GM12878 (cell line): Measurements from ENCODE around the gene EYA4. TPM values are rescaled to one million over a fixed set of nuclear protein-coding genes. Genes with fewer than 3 reads are reported as not detected.

Experiments used
- ATAC-seq: fragments of 200-7000 bp; cut with Tn5 transposase; 3 replicates; pipeline ENCODE4 v1.9.1; 2020; ENCODE audit warnings: mild to moderate bottlenecking, moderate library complexity
- BruUV-seq: library from RNA; stranded (reverse); fragments of 400-500 nt; replicated peaks from 2 replicates; lab custom pipeline; 2021; lab: Mats Ljungman, UMichigan
- CTCF ChIA-PET: fragments of 300-600 bp; sonication (Branson Sonifier 250); formaldehyde crosslinking; extraction: SDS; loops from one replicate; lab custom pipeline; 2021; ENCODE audit warnings: inconsistent platforms; lab: Yijun Ruan, JAX
- POLR2A ChIA-PET: fragments of 350-600 bp; formaldehyde crosslinking; extraction: SDS; loops from one replicate; lab custom pipeline; 2021; ENCODE audit warnings: inconsistent platforms; lab: Charles Lee
- RAD21 ChIA-PET: fragments of 300-600 bp; sonication (Branson Sonifier 250); formaldehyde crosslinking; loops from one replicate; lab custom pipeline; 2023; ENCODE audit warnings: antibody characterized with exemption; ENCODE audit not compliant: unreplicated experiment; lab: Charles Lee
- SMC1A ChIA-PET: fragments of 300-600 bp; sonication (Branson Sonifier 250); formaldehyde crosslinking; loops from one replicate; lab custom pipeline; 2023; ENCODE audit not compliant: unreplicated experiment, uncharacterized antibody; lab: Charles Lee
- DNase-seq: peaks from one replicate; pipeline ENCODE4 v3.0.0-alpha.2; 2011; ENCODE audit warnings: low read depth, low spot score
- FAIRE-seq: peaks from 3 replicates; lab custom pipeline; 2011; peaks lifted over from hg19 to GRCh38; lab: Jason Lieb, UNC
- H2AFZ ChIP-seq: 2 replicates; pipeline ENCODE4 v1.6.0; 2011; ENCODE audit warnings: low read depth, low read length, control low read depth; ENCODE audit not compliant: control insufficient read depth
- H3K27ac ChIP-seq: 2 replicates; pipeline ENCODE4 v1.5.1; 2011; ENCODE audit warnings: control low read depth; ENCODE audit not compliant: control insufficient read depth, insufficient read depth
- H3K27me3 ChIP-seq, 2 experiments: replicated peaks in 1 of 2; 2 replicates each; pipeline versions ENCODE4 v1.6.0 to v1.6.1; 2011; ENCODE audit warnings: low read length in 1 of 2; ENCODE audit not compliant: control insufficient read depth in 2 of 2, insufficient read depth in 2 of 2
- H3K36me3 ChIP-seq, 2 experiments: 2 replicates each; pipeline ENCODE4 v1.5.1; 2011; ENCODE audit warnings: low read length in 1 of 2; ENCODE audit not compliant: control insufficient read depth in 2 of 2, insufficient read depth in 2 of 2
- H3K4me1 ChIP-seq: 2 replicates; pipeline ENCODE4 v1.6.1; 2011; ENCODE audit warnings: mild to moderate bottlenecking, low read length, moderate library complexity, mixed read lengths; ENCODE audit not compliant: control insufficient read depth, insufficient read depth
- H3K4me2 ChIP-seq: 2 replicates; pipeline ENCODE4 v1.6.0; 2011; ENCODE audit warnings: control low read depth; ENCODE audit not compliant: control insufficient read depth, insufficient read depth
- H3K4me3 ChIP-seq: fragments of 200-600 bp; sonication (generic); 2 replicates; pipeline ENCODE4 v1.5.1; 2016
- H3K79me2 ChIP-seq: 2 replicates; pipeline ENCODE4 v1.6.0; 2011; ENCODE audit warnings: low read length; ENCODE audit not compliant: control insufficient read depth, insufficient read depth
- H3K9ac ChIP-seq: 2 replicates; pipeline ENCODE4 v1.8.0; 2011; ENCODE audit warnings: low read length, control low read depth, mixed read lengths; ENCODE audit not compliant: control insufficient read depth, insufficient read depth
- H3K9me3 ChIP-seq: replicated peaks from 3 replicates; pipeline ENCODE4 v1.5.1; 2011; ENCODE audit warnings: mild to moderate bottlenecking, low read length; ENCODE audit not compliant: control insufficient read depth, insufficient read depth
- H4K20me1 ChIP-seq: 2 replicates; pipeline ENCODE4 v1.6.0; 2011; ENCODE audit not compliant: control insufficient read depth, insufficient read depth
- ASH2L ChIP-seq: fragments of 300-600, 200-600 bp; sonication (generic); IDR thresholded peaks from 2 replicates; pipeline ENCODE4 v1.6.1; 2017; ENCODE audit warnings: low read depth, mild to moderate bottlenecking, borderline replicate concordance
- BMI1 ChIP-seq: fragments of 450-650 bp; IDR thresholded peaks from 2 replicates; pipeline ENCODE4 v1.6.1; 2016; ENCODE audit warnings: mild to moderate bottlenecking, moderate library complexity, borderline replicate concordance
- CHD2 ChIP-seq: IDR thresholded peaks from 2 replicates; pipeline ENCODE4 v1.6.1; 2011; ENCODE audit warnings: low read depth, low read length, improper control_type of control experiment, borderline replicate concordance
- CREM ChIP-seq: IDR thresholded peaks from 2 replicates; pipeline ENCODE4 v1.6.1; 2014; ENCODE audit warnings: antibody characterized with exemption, low read depth
- EZH2 ChIP-seq: IDR thresholded peaks from 2 replicates; pipeline ENCODE4 v1.6.1; 2012; ENCODE audit warnings: low read depth, mild to moderate bottlenecking, control low read depth, inconsistent platforms, low read length, borderline replicate concordance; ENCODE audit not compliant: control insufficient read depth
- FOXM1 ChIP-seq: IDR thresholded peaks from 2 replicates; pipeline ENCODE4 v1.6.1; 2012; ENCODE audit warnings: low read depth, mild to moderate bottlenecking, inconsistent platforms, low read length, moderate library complexity
- HDAC6 ChIP-seq: fragments of 200-600 bp; sonication (generic); IDR thresholded peaks from one replicate; pipeline ENCODE4 v1.8.0; 2017; ENCODE audit warnings: antibody characterized with exemption; ENCODE audit not compliant: unreplicated experiment
- HDGF ChIP-seq: fragments of 450-650 bp; IDR thresholded peaks from 2 replicates; pipeline ENCODE4 v1.6.1; 2016; ENCODE audit warnings: antibody characterized with exemption
- KDM1A ChIP-seq: fragments of 200-600 bp; sonication (generic); IDR thresholded peaks from 2 replicates; pipeline ENCODE4 v1.6.1; 2016; ENCODE audit warnings: borderline replicate concordance
- KLF5 ChIP-seq: fragments of 450-650 bp; IDR thresholded peaks from 2 replicates; pipeline ENCODE4 v1.6.1; 2014; ENCODE audit warnings: mild to moderate bottlenecking; ENCODE audit not compliant: partially characterized antibody
- NFXL1 ChIP-seq: fragments of 450-650 bp; IDR thresholded peaks from 2 replicates; pipeline ENCODE4 v1.6.1; 2017; ENCODE audit warnings: antibody characterized with exemption, mild to moderate bottlenecking, borderline replicate concordance
- NR2F1 ChIP-seq: fragments of 450-650 bp; conservative IDR thresholded peaks from 2 replicates; pipeline ENCODE4 v1.6.1; 2017; ENCODE audit warnings: mild to moderate bottlenecking
- RBBP5 ChIP-seq: fragments of 200-600 bp; sonication (generic); conservative IDR thresholded peaks from 2 replicates; pipeline ENCODE4 v1.6.1; 2016
- STAT1 ChIP-seq: fragments of 450-650 bp; conservative IDR thresholded peaks from 2 replicates; pipeline ENCODE4 v1.6.1; 2014; ENCODE audit warnings: antibody characterized with exemption, mild to moderate bottlenecking
- TARDBP ChIP-seq: IDR thresholded peaks from 2 replicates; pipeline ENCODE4 v1.6.1; 2016; ENCODE audit warnings: borderline replicate concordance
- ZBTB33 ChIP-seq: fragments of 450-650 bp; IDR thresholded peaks from 2 replicates; pipeline ENCODE4 v1.6.1; 2017; ENCODE audit warnings: mild to moderate bottlenecking
- WGBS: methylation state at CpG from one replicate; pipeline ENCODE4 v1.1.6; 2016; ENCODE audit warnings: low lambda C conversion rate; ENCODE audit not compliant: insufficient replicate concordance, insufficient coverage; ENCODE audit errors: missing lambda C conversion rate; 5-methylcytosine and 5-hydroxymethylcytosine counted together
- in situ Hi-C: fragments of 300-500 bp; cut with MboI; formaldehyde crosslinking; loops from 9 replicates; pipeline ENCODE4 v1.14.3; 2018; ENCODE audit warnings: mixed read lengths
- intact Hi-C: fragments of 100-400 bp; cut with micrococcal nuclease; formaldehyde crosslinking; loops from one replicate; pipeline ENCODE4 v1.14.2; 2022; ENCODE audit not compliant: unreplicated experiment
- polyA plus RNA-seq, 11 experiments: library from polyadenylated mRNA; depleted of rRNA in 4 of 11; unstranded in 6 of 11; stranded (reverse) in 5 of 11; fragments of >200 nt; fragmentation: Nextera tagmentation in 4 of 11; fragmentation: Illumina TruSeq in 1 of 11; extraction: Ambion mirVana in 4 of 11; extraction: Trizol in 1 of 11; gene quantifications; 1 replicate in 1 of 11; 2 replicates in 10 of 11; pipeline versions ENCODE4 v1.2.1 to v1.2.3, GENCODE V29; 2011 to 2016; ENCODE audit warnings: inconsistent platforms in 2 of 11, missing spikeins in 2 of 11, low read depth in 1 of 11
- total RNA-seq, 4 experiments: library from RNA; depleted of rRNA in 3 of 4; stranded (reverse); fragments of >200 nt in 3 of 4; fragmentation: Illumina TruSeq in 1 of 4; extraction: Trizol in 1 of 4; gene quantifications; 2 replicates each; pipeline versions ENCODE4 v1.2.1 to v1.2.3, GENCODE V29; 2013 to 2021
- TF ChIP-seq, protein P1 (sequence below): fragments of 450-650 bp; IDR thresholded peaks from 2 replicates; pipeline ENCODE4 v1.6.1; 2017; ENCODE audit warnings: borderline replicate concordance

EYA4 gene
- total and polyA plus RNA-seq, 10 of the 15 experiments (the other 5 are each of a cell fraction or from before 2014, with no cell fraction given) = 0.02 TPM; not detected in 9

GRCh38 chr6:133399426-133399825 lies 158.3 kb downstream of the EYA4 start:
- Histone ChIP-seq H3K4me1 (no peaks in the 10 kb centered on the region), H3K9ac (no peak overlapping the region), H3K27me3 (no peaks in the 10 kb centered on the region), H3K4me2 (no peak overlapping the region), H3K9me3 (no peaks in the 10 kb centered on the region), H3K4me3 (no peak overlapping the region), H3K27ac (no peak overlapping the region), H4K20me1 (no peaks in the 10 kb centered on the region), H2AFZ (no peak overlapping the region), H3K36me3 (no peaks in the 10 kb centered on the region), H3K79me2 (no peaks in the 10 kb centered on the region)
- no peak for FAIRE-seq
- CTCF ChIA-PET = no interaction called here
- SMC1A ChIA-PET = no interaction called here
- POLR2A ChIA-PET = no interaction called here
- RAD21 ChIA-PET = no interaction called here
- ATAC-seq = no peak
- no peak for DNase-seq
- no TSS peak for BruUV-seq
- intact Hi-C loops (no loop called here), in situ Hi-C loops (no loop called here)
- no peak for TF ChIP-seq KLF5
- TF ChIP-seq CREM = no peak
- no peak for TF ChIP-seq CHD2
- TF ChIP-seq HDGF = no peak
- no peak for TF ChIP-seq TARDBP
- TF ChIP-seq NFXL1 = no peak
- no peak for TF ChIP-seq KDM1A
- TF ChIP-seq, protein P1, sequence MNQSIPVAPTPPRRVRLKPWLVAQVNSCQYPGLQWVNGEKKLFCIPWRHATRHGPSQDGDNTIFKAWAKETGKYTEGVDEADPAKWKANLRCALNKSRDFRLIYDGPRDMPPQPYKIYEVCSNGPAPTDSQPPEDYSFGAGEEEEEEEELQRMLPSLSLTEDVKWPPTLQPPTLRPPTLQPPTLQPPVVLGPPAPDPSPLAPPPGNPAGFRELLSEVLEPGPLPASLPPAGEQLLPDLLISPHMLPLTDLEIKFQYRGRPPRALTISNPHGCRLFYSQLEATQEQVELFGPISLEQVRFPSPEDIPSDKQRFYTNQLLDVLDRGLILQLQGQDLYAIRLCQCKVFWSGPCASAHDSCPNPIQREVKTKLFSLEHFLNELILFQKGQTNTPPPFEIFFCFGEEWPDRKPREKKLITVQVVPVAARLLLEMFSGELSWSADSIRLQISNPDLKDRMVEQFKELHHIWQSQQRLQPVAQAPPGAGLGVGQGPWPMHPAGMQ = no peak
- TF ChIP-seq RBBP5 = no peak
- no peak for TF ChIP-seq NR2F1
- no peak for TF ChIP-seq ZBTB33
- TF ChIP-seq EZH2 = no peak
- no peak for TF ChIP-seq HDAC6
- no peak for TF ChIP-seq BMI1
- no peak for TF ChIP-seq FOXM1
- no peak for TF ChIP-seq ASH2L
- no peak for TF ChIP-seq STAT1
- 12% methylated on average over 2 of the region's 2 CpGs for WGBS
